IPS-15b (cell line): ENCODE data around the gene ATG14.
A peak's percentile ranks its signal among the peaks of the same experiment; 100 is the strongest.

ENCODE experiments used
- H3K27me3 ChIP-seq: one replicate; pipeline ENCODE4 v1.6.1; 2013; ENCODE audit warnings: low read length; ENCODE audit not compliant: control insufficient read depth, insufficient read depth
- H3K36me3 ChIP-seq: one replicate; pipeline ENCODE4 v1.6.1; 2013; ENCODE audit warnings: low read length; ENCODE audit not compliant: control insufficient read depth, insufficient read depth
- H3K4me1 ChIP-seq: one replicate; pipeline ENCODE4 v1.6.1; 2013; ENCODE audit warnings: mild to moderate bottlenecking, low read length; ENCODE audit not compliant: control insufficient read depth, insufficient read depth
- H3K4me3 ChIP-seq: one replicate; pipeline ENCODE4 v1.5.1; 2013; ENCODE audit warnings: low read depth, low read length
- H3K9ac ChIP-seq: one replicate; pipeline ENCODE4 v1.6.1; 2013; ENCODE audit warnings: low read depth, mild to moderate bottlenecking, low read length
- H3K9me3 ChIP-seq: one replicate; pipeline ENCODE4 v1.6.1; 2013; ENCODE audit warnings: mild to moderate bottlenecking, low read length; ENCODE audit not compliant: control insufficient read depth, insufficient read depth

ATG14 gene

GRCh38 chr14:55410876-55411275, 754 bp downstream of the ATG14 start:
- Histone ChIP-seq H3K4me3 (peak overlapping the region; percentile 86), H3K36me3 (no peaks in the 10 kb centered on the region), H3K9ac (peak overlapping the region; percentile 82), H3K9me3 (no peaks in the 10 kb centered on the region), H3K4me1 (no peaks in the 10 kb centered on the region), H3K27me3 (no peaks in the 10 kb centered on the region)

GRCh38 chr14:55404173-55404854, 7.3 kb downstream of the ATG14 start:
- Histone ChIP-seq H3K9ac (no peak overlapping the region), H3K4me3 (no peak overlapping the region), H3K36me3 (no peaks in the 10 kb centered on the region), H3K4me1 (no peaks in the 10 kb centered on the region), H3K9me3 (no peaks in the 10 kb centered on the region), H3K27me3 (no peaks in the 10 kb centered on the region)

- no peaks in the 10 kb centered on the region for H3K27me3 ChIP-seq
- H3K36me3 ChIP-seq, result no peaks in the 10 kb centered on the region
- no peak overlapping the region for H3K4me3 ChIP-seq
- H3K9ac ChIP-seq, result no peak overlapping the region
- no peaks in the 10 kb centered on the region for H3K4me1 ChIP-seq
- no peaks in the 10 kb centered on the region for H3K9me3 ChIP-seq
These were observed 9.9 kb downstream of the ATG14 start for GRCh38 chr14:55401751-55402150.

GRCh38 chr14:55399852-55400251, 11.8 kb downstream of the ATG14 start:
- Histone ChIP-seq H3K9ac (no peak overlapping the region), H3K9me3 (no peaks in the 10 kb centered on the region), H3K27me3 (no peaks in the 10 kb centered on the region), H3K4me3 (no peak overlapping the region), H3K4me1 (no peaks in the 10 kb centered on the region), H3K36me3 (no peaks in the 10 kb centered on the region)

- Histone ChIP-seq H3K9ac (no peak overlapping the region), H3K4me1 (no peaks in the 10 kb centered on the region), H3K36me3 (no peaks in the 10 kb centered on the region), H3K27me3 (no peaks in the 10 kb centered on the region), H3K9me3 (no peaks in the 10 kb centered on the region), H3K4me3 (no peak overlapping the region)
These were observed 12.4 kb downstream of the ATG14 start for GRCh38 chr14:55399183-55399582.

- Histone ChIP-seq H3K4me1 (no peaks in the 10 kb centered on the region), H3K36me3 (no peaks in the 10 kb centered on the region), H3K4me3 (no peak overlapping the region), H3K27me3 (no peaks in the 10 kb centered on the region), H3K9ac (no peak overlapping the region), H3K9me3 (no peaks in the 10 kb centered on the region)
These were observed 13.0 kb downstream of the ATG14 start for GRCh38 chr14:55398679-55399078.

- no peaks in the 10 kb centered on the region for H3K9me3 ChIP-seq
- H3K9ac ChIP-seq, result no peak overlapping the region
- no peaks in the 10 kb centered on the region for H3K36me3 ChIP-seq
- no peaks in the 10 kb centered on the region for H3K4me1 ChIP-seq
- no peaks in the 10 kb centered on the region for H3K27me3 ChIP-seq
- H3K4me3 ChIP-seq, result no peak overlapping the region
These were observed 22.3 kb downstream of the ATG14 start for GRCh38 chr14:55389330-55389729.

- H3K27me3 ChIP-seq, result no peaks in the 10 kb centered on the region
- peaks cover 3% of the 10 kb centered on the region for H3K36me3 ChIP-seq
- H3K9ac ChIP-seq, result no peak overlapping the region
- no peaks in the 10 kb centered on the region for H3K9me3 ChIP-seq
- H3K4me3 ChIP-seq, result no peak overlapping the region
- H3K4me1 ChIP-seq, result no peaks in the 10 kb centered on the region
These were observed 23.5 kb downstream of the ATG14 start for GRCh38 chr14:55388160-55388559.

GRCh38 chr14:55387121-55387520, 24.5 kb downstream of the ATG14 start:
- Histone ChIP-seq H3K9ac (no peak overlapping the region), H3K9me3 (no peaks in the 10 kb centered on the region), H3K27me3 (no peaks in the 10 kb centered on the region), H3K4me1 (no peaks in the 10 kb centered on the region), H3K4me3 (no peak overlapping the region), H3K36me3 (peaks cover 3% of the 10 kb centered on the region)

- Histone ChIP-seq H3K4me1 (no peaks in the 10 kb centered on the region), H3K9ac (no peak overlapping the region), H3K27me3 (no peaks in the 10 kb centered on the region), H3K4me3 (no peak overlapping the region), H3K9me3 (no peaks in the 10 kb centered on the region), H3K36me3 (peaks cover 3% of the 10 kb centered on the region)
These were observed 25.4 kb downstream of the ATG14 start for GRCh38 chr14:55386037-55386808.

- peaks cover 6% of the 10 kb centered on the region for H3K36me3 ChIP-seq
- H3K4me3 ChIP-seq, result no peak overlapping the region
- no peaks in the 10 kb centered on the region for H3K27me3 ChIP-seq
- no peaks in the 10 kb centered on the region for H3K9me3 ChIP-seq
- no peaks in the 10 kb centered on the region for H3K4me1 ChIP-seq
- no peak overlapping the region for H3K9ac ChIP-seq
These were observed 27.1 kb downstream of the ATG14 start for GRCh38 chr14:55384536-55384935.

GRCh38 chr14:55383541-55384140, 28.0 kb downstream of the ATG14 start:
- Histone ChIP-seq H3K4me3 (no peak overlapping the region), H3K9me3 (no peaks in the 10 kb centered on the region), H3K27me3 (no peaks in the 10 kb centered on the region), H3K9ac (no peak overlapping the region), H3K36me3 (peaks cover 6% of the 10 kb centered on the region), H3K4me1 (no peaks in the 10 kb centered on the region)
